ENCODE measurements around the gene SDR39U1.

The SDR39U1 gene

DNA sequence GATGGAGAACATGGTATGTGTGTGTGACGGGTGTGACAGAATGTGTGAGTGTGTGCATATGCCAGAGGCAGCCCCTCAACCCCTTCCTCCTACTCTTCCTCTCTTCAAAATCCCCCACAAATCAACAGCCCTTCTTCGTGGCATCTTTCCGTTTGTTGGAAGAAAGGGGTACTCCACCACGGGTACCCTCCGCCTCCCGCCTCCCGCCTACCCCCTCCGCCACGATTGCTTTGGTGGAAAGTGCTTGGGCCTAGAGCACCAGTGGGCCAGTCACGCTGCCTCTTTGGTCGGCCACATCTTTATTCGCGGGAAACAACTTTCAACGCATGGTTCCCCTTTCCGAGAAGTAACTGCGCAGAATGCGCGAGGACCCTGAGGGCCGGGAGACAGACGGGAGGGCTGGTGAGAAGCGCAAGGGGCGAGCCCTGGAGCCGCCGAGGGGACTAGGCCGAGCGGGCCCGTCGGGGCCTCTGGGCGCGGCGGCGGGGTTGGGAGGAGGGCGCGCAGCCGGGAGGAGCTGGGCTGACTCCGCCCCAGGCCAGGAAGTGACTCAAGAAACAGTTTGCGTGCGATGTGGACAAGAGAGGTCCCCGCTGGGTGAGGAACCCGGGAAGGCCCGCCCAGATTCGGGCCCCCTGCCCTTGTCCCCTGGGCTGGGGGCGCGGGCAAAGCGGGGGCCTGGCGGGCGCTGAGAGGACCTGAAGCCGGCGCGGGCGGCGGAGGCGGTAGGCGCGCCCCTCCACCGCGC is 13.0 kb downstream of the SDR39U1 start, which contains the start of the genes CBLN3 and KHNYN:
TSS of gene CBLN3 (minus strand) at position 274 of the 748 bp plus-strand sequence. CDS start 614 bp downstream, outside the sequence.
TSS of gene KHNYN (plus strand) at position 560 of the 748 bp plus-strand sequence. CDS start 777 bp downstream, outside the sequence.
- ATAC-seq, result peak; percentile 85

GRCh38 chr14:24428628-24429394 is 13.8 kb downstream of the SDR39U1 start:
- DNase-seq, result no peak
- no peak for ATAC-seq

More for the DNA sequence above, 13.0 kb downstream of the SDR39U1 start, which contains the start of the genes CBLN3 and KHNYN:
- DNase-seq, result peak; percentile 89

GRCh38 chr14:24427537-24428508 is 14.8 kb downstream of the SDR39U1 start:
- DNase-seq (no peak), ATAC-seq (no peak)

DNA sequence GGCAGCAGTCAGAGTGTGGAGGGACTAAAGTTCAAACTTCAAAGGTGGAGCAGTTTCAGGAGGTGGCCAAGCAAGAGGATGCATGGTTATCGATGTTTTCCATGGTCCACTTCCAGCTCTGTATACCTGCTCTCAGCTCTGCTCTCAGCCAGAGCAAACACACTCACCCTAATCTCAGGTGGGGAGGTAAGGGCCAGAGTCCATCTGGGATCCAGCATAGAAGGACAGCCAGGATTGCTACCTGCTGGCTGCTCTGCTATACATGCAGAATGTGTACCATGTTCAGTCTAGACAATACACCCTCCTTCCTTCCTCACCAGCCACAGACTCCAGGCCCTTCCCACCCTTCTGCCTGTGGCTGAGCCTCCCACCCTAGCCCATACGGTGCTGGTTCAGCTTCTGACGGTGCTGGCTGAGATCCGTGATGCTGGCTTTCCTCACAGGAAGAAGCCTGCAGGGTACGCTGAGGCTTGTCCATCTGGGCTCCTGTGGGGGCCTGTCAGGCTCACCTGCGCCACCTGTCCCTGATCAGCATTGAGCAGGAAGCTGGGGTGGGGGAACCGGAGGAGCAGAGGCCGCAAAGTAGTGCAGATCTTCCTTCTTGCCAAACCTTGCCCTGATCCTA is 15.6 kb downstream of the SDR39U1 start:
- DNase-seq (no peak), ATAC-seq (no peak)

DNA sequence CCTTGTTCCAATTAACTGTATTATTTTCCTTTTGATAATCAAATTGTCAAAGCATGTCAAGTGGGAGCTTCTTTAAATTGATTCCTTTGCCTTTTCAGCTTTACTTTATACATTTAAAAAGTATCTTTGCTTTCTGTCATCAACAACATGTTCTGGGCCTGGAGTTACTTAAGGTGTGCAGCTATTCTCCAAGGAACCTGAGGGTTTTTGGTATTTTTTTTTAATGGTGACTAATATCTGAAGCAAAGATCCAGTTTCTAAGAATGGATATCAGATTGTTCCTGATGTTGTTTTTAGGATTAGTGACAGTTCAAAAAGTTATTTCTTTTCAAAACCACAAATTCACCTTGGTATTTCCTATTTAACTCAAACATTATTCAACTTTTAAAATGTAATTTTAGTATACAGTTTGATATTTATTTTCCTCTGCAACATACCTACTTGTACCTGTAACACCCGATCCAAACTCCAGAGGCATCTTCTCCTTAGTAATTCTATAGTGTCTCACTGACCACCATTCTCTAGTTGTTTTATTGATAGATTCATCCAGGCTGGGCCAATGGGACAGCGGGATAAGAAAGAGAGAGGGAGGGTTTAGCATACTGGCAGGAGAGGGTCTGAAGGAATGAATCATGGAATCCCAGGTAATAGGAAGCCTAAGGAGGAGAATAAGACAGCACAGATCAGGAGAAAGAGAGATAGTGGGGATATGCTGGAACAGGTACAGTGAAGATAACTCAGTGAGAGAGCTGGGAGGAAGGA is 16.2 kb downstream of the SDR39U1 start:
- no peak for ATAC-seq

GRCh38 chr14:24425704-24426103 is 16.9 kb downstream of the SDR39U1 start:
- DNase-seq, result no peak
- ATAC-seq, result no peak

More for the DNA sequence above, 16.2 kb downstream of the SDR39U1 start:
- no peak for DNase-seq

DNA sequence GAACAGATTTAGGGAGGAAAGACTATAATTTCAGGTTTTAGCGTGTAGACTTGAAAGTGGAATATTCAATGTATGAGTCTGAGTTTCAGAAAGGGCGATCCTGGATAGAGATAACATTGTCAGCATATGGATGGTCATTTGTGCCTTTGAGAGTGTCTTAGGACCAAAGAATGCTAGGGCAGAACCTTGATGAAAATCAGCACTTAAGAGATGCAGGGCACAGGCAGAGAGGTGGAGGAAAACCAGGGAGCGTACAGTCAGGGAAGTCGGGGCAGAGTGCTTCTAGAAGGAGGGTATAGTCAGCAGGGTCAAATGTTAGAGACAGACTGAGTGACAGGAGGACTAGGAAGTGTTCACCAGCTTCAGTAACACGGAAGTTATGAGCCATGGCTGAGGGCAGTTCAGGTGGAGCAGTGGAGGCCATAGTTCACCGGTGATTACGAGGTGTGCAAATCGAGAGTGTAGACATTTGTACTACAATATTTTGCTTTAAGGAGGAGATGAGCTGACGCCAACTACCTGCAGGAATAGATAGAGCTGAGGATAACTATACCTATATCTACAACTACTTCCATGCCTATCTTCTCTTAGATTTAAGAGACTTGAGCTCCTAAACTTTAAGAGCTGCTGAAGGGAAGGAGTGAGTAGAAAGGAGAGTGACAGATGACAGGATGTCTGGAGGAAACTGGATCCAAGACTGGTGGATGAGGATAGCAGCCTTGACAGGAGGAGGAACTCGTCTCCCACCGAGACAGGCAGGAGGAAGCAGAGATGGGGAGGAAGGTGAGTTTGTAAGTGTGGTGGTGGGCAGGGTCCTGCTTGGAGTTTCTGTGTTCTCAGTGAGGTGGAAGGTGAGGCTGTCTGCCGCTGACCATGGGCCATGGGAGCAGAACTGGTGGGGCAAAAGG is 19.6 kb downstream of the SDR39U1 start:
- DNase-seq, result no peak
- peak; percentile 14 for ATAC-seq

DNA sequence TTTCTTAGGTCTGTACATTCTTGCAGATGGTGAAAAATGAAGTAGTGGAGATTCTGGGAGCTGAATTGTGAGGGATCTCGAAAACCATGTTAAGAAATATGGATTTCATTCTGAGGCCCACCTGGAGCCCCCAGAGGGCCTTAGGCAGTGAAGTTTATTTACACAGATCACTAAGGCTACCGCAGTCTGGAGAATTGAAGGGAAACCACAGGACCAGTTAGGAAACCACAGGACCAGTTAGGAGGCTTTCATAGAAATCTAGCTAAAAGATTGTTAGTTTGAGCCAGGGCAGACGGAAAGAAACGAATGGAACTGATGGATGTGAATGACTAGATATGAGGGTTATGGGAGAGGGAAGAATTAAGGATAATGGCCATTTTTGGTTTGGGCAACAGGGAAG is 20.3 kb downstream of the SDR39U1 start:
- DNase-seq, result no peak
- ATAC-seq, result no peak

DNA sequence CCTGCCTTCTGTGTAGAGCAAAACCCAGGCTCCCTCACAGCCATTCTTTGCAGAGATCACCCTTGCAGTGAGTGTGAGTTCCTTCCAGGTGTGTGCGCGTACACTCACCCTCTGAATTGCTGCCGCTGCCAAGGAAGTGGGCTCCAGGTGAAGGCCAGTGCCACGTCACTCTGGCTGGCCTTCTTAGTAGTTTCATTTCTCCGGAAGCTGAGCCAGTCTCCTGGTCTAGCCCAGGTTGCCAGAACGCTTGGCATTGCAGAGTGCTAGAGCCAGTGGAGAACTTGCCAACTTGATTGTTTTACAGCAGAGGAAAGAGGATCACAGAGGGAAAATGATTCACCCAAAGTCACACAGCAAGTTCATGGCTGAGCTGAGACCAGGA is 24.1 kb downstream of the SDR39U1 start:
- ATAC-seq (no peak), DNase-seq (no peak)

- ATAC-seq, result no peak
- no peak for DNase-seq
Observed at GRCh38 chr14:24417832-24418491, 24.6 kb downstream of the SDR39U1 start.

- DNase-seq (no peak), ATAC-seq (no peak)
Observed at GRCh38 chr14:24416932-24417619, 25.5 kb downstream of the SDR39U1 start.

- DNase-seq (no peak), ATAC-seq (no peak)
Observed at GRCh38 chr14:24416254-24416931, 26.2 kb downstream of the SDR39U1 start.

GRCh38 chr14:24415421-24416253 is 26.9 kb downstream of the SDR39U1 start:
- DNase-seq (no peak), ATAC-seq (no peak)

- no peak for ATAC-seq
- DNase-seq, result no peak
Observed at GRCh38 chr14:24414732-24415420, 27.7 kb downstream of the SDR39U1 start.

- DNase-seq, result no peak
Observed at GRCh38 chr14:24414077-24414476, 28.5 kb downstream of the SDR39U1 start.

More at GRCh38 chr14:24414077-24414476, 28.5 kb downstream of the SDR39U1 start:
- no peak for ATAC-seq

All from stimulated activated naive CD8-positive, alpha-beta T cell treated with anti-CD3 and anti-CD28 coated beads, Interleukin-15, Interleukin-2, amounts not matched to agents 100 U/mL and 50 U/mL, for 24 hours (primary cell).